K562 (cell line): ENCODE data around the gene COL9A3. TPM values are rescaled to one million over a fixed set of nuclear protein-coding genes. Genes with fewer than 3 reads are reported as not detected.

Experiments used
- BCL6 ChIP-seq: fragments of 250-450 bp; sonication (Bioruptor Pico); IDR thresholded peaks from 2 replicates; pipeline ENCODE4 v1.4.0; 2020
- BRD9 ChIP-seq: fragments of 450-650 bp; IDR thresholded peaks from 2 replicates; pipeline ENCODE4 v1.6.1; 2018; ENCODE audit warnings: low read depth; ENCODE audit not compliant: partially characterized antibody
- COPS2 ChIP-seq: fragments of 450-650 bp; conservative IDR thresholded peaks from 2 replicates; pipeline ENCODE4 v1.6.1; 2016; ENCODE audit warnings: mild to moderate bottlenecking, moderate library complexity
- EP400 ChIP-seq: fragments of 450-650 bp; IDR thresholded peaks from 2 replicates; pipeline ENCODE4 v1.6.1; 2017; ENCODE audit warnings: antibody characterized with exemption, mild to moderate bottlenecking, moderate library complexity
- HCFC1 ChIP-seq: IDR thresholded peaks from 2 replicates; pipeline ENCODE4 v1.6.1; 2012; ENCODE audit warnings: low read depth, low read length, improper control_type of control experiment
- HIVEP1 ChIP-seq: fragments of 250-450 bp; sonication (Bioruptor Pico); IDR thresholded peaks from 2 replicates; pipeline ENCODE4 v1.4.0; 2020; ENCODE audit warnings: mild to moderate bottlenecking
- HMG20A ChIP-seq: fragments of 450-650 bp; formaldehyde crosslinking; conservative IDR thresholded peaks from 2 replicates; pipeline ENCODE4 v1.4.0; 2020; ENCODE audit warnings: mild to moderate bottlenecking, mixed read lengths
- HMGN3 ChIP-seq: IDR thresholded peaks from 2 replicates; pipeline ENCODE4 v1.6.1; 2011; ENCODE audit warnings: borderline replicate concordance, low read depth, mild to moderate bottlenecking, mixed read lengths, low read length; ENCODE audit not compliant: insufficient read length; ENCODE audit errors: extremely low read depth
- IRF2 ChIP-seq: sonication (generic); formaldehyde crosslinking; IDR thresholded peaks from 2 replicates; pipeline ENCODE4 v1.8.1; 2022; ENCODE audit warnings: mild to moderate bottlenecking, missing genetic modification reagents
- MCM5 ChIP-seq: fragments of 450-650 bp; IDR thresholded peaks from 2 replicates; pipeline ENCODE4 v1.6.1; 2016; ENCODE audit warnings: low read depth
- NCOA2 ChIP-seq, 2 experiments: fragments of 450-650 bp; IDR thresholded peaks; 2 replicates each; pipeline ENCODE4 v1.6.1; 2018; ENCODE audit warnings: mild to moderate bottlenecking in 2 of 2, moderate library complexity in 1 of 2; ENCODE audit not compliant: partially characterized antibody in 2 of 2
- PHB2 ChIP-seq: fragments of 450-650 bp; IDR thresholded peaks from 2 replicates; pipeline ENCODE4 v1.6.1; 2017; ENCODE audit warnings: low read depth
- POLR3G ChIP-seq: IDR thresholded peaks from 2 replicates; pipeline ENCODE4 v1.6.1; 2011; ENCODE audit not compliant: insufficient read length, insufficient replicate concordance; ENCODE audit errors: extremely low read depth
- RBM14 ChIP-seq: fragments of 200-400 bp; formaldehyde crosslinking; IDR thresholded peaks from 2 replicates; pipeline ENCODE4 v1.6.1; 2018; ENCODE audit warnings: low read depth, mild to moderate bottlenecking, low read length, moderate library complexity, borderline replicate concordance; ENCODE audit not compliant: insufficient read depth
- RBM22 ChIP-seq: fragments of 200-400 bp; formaldehyde crosslinking; IDR thresholded peaks from 2 replicates; pipeline ENCODE4 v1.6.1; 2018; ENCODE audit warnings: low read length, low read depth; ENCODE audit not compliant: poor library complexity, severe bottlenecking
- SPI1 ChIP-seq: IDR thresholded peaks from 2 replicates; pipeline ENCODE4 v1.6.1; 2011; ENCODE audit warnings: low read depth, low read length, control low read depth, borderline replicate concordance
- U2AF2 ChIP-seq: fragments of 200-400 bp; formaldehyde crosslinking; optimal IDR thresholded peaks from 2 replicates; pipeline ENCODE3; 2017; ENCODE audit warnings: low read depth, mild to moderate bottlenecking, low read length
- ZNF263 ChIP-seq: sonication (generic); formaldehyde crosslinking; IDR thresholded peaks from 2 replicates; pipeline ENCODE4 v1.8.0; 2022; ENCODE audit warnings: mild to moderate bottlenecking, missing genetic modification reagents, borderline replicate concordance
- ZNF561 ChIP-seq: fragments of 450-650 bp; formaldehyde crosslinking; conservative IDR thresholded peaks from 2 replicates; pipeline ENCODE4 v1.4.0; 2020; ENCODE audit warnings: mild to moderate bottlenecking, moderate library complexity
- ZNF707 ChIP-seq: fragments of 250-450 bp; sonication (Bioruptor Pico); conservative IDR thresholded peaks from 2 replicates; pipeline ENCODE4 v1.8.0; 2022; ENCODE audit warnings: inconsistent platforms, mild to moderate bottlenecking, moderate library complexity
- ZZZ3 ChIP-seq: fragments of 450-650 bp; IDR thresholded peaks from 2 replicates; pipeline ENCODE4 v1.6.1; 2016; ENCODE audit warnings: antibody characterized with exemption, mild to moderate bottlenecking, moderate library complexity
- polyA plus RNA-seq, 8 experiments: library from polyadenylated mRNA; depleted of rRNA in 4 of 8; stranded (reverse) in 5 of 8; unstranded in 3 of 8; fragments of >200 nt; fragmentation: Nextera tagmentation in 2 of 8; fragmentation: Illumina TruSeq in 1 of 8; extraction: Ambion mirVana in 2 of 8; extraction: Trizol in 1 of 8; gene quantifications; 2 replicates each; pipeline versions ENCODE4 v1.2.1 to v1.2.3, GENCODE V29; 2011 to 2014; ENCODE audit warnings: inconsistent platforms in 1 of 8, missing spikeins in 1 of 8
- total RNA-seq, 7 experiments: library from RNA; depleted of rRNA in 6 of 7; stranded (reverse); fragments of >200 nt in 6 of 7; fragmentation: Illumina TruSeq in 2 of 7; extraction: Trizol in 2 of 7; gene quantifications; 2 replicates each; pipeline versions ENCODE4 v1.2.1 to v1.2.3, GENCODE V29; 2011 to 2021; ENCODE audit warnings: low replicate concordance in 1 of 7
- TF ChIP-seq, protein P1 (sequence below): IDR thresholded peaks from 2 replicates; pipeline ENCODE4 v1.6.1; 2011; ENCODE audit not compliant: insufficient read length; ENCODE audit errors: extremely low read depth
- TF ChIP-seq, protein P2 (sequence below): fragments of 450-650 bp; IDR thresholded peaks from 2 replicates; pipeline ENCODE4 v1.6.1; 2018; ENCODE audit warnings: mild to moderate bottlenecking, low read depth; ENCODE audit not compliant: partially characterized antibody
- TF ChIP-seq, protein P3 (sequence below): sonication (generic); IDR thresholded peaks from 2 replicates; pipeline ENCODE4 v1.6.1; 2016
- TF ChIP-seq, protein P4 (sequence below): sonication (generic); formaldehyde crosslinking; IDR thresholded peaks from 2 replicates; pipeline ENCODE4 v1.8.0; 2022; ENCODE audit warnings: mild to moderate bottlenecking, missing genetic modification reagents

Gene COL9A3
- total and polyA plus RNA-seq, 9 of the 15 experiments (the other 6 are each of a cell fraction or from before 2014, with no cell fraction given): 0.14 to 3.6 (median 0.88) TPM; not detected in 1

DNA sequence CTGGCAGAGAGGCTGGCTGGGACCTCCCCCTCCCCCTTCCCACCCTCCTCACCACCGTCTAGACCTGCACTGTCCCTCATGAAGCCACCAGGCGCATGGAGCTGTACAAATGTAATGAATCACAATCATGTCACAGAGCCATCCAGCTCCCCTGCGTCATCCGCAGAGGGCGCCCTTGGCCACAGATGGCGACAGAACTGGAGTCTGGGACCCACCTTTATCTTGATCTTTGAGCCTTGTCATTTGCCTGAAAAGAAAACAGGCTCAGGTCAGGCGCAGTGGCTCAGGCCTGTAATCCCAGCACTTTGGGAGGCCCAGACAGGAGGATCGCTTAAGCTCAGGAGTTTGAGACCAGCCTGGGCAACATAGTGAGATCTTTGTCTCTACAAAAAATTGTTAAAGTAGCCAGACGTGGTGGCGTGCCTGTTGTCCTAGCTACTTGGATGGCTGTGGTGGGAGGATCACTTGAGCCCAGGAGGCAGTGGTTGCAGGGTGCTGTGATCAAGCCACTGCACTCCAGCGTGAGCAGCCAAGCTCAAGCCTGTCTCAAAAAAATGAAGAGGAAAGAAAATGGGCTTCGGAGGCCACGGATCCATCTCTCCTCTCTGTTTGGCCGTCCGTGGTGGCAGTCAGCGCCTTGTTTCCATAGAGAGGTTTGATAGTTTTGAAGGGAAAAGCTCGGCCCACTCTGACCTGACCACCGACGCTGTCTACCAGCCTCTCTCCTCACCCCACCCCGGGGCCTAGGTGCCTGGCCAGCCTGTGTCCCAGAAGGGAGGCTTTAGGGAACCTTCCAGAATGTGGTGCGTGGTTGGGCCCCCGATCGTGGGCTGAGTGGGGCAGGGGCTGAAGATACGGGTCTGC lies 6.2 kb downstream of the COL9A3 start (continued):
- TF ChIP-seq HIVEP1 (CRISPR knock-in tag) (no peak), POLR3G (no peak), BCL6 (CRISPR knock-in tag) (no peak), SPI1 (no peak), HMG20A (no peak), HMGN3 (no peak), ZNF561 (CRISPR knock-in tag) (no peak), ZNF707 (CRISPR knock-in tag) (no peak), MCM5 (no peak), HCFC1 (peak; percentile 51), PHB2 (no peak), U2AF2 (no peak), RBM22 (no peak), IRF2 (CRISPR knock-in tag) (no peak), COPS2 (no peak), EP400 (no peak), BRD9 (peak; percentile 52), RBM14 (no peak), ZZZ3 (no peak), ZNF263 (CRISPR knock-in tag) (no peak; the same call in 1 of the 2 replicates), NCOA2 (IDR thresholded peaks at IDR 0.05; ENCODE audit: partially characterized antibody in 2 of 2) (no peak)
- TF ChIP-seq, protein P1, sequence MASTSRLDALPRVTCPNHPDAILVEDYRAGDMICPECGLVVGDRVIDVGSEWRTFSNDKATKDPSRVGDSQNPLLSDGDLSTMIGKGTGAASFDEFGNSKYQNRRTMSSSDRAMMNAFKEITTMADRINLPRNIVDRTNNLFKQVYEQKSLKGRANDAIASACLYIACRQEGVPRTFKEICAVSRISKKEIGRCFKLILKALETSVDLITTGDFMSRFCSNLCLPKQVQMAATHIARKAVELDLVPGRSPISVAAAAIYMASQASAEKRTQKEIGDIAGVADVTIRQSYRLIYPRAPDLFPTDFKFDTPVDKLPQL: no peak
- TF ChIP-seq, protein P2, sequence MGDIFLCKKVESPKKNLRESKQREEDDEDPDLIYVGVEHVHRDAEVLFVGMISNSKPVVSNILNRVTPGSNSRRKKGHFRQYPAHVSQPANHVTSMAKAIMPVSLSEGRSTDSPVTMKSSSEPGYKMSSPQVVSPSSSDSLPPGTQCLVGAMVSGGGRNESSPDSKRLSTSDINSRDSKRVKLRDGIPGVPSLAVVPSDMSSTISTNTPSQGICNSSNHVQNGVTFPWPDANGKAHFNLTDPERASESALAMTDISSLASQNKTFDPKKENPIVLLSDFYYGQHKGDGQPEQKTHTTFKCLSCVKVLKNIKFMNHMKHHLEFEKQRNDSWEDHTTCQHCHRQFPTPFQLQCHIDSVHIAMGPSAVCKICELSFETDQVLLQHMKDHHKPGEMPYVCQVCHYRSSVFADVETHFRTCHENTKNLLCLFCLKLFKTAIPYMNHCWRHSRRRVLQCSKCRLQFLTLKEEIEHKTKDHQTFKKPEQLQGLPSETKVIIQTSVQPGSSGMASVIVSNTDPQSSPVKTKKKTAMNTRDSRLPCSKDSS: no peak
- TF ChIP-seq, protein P3, sequence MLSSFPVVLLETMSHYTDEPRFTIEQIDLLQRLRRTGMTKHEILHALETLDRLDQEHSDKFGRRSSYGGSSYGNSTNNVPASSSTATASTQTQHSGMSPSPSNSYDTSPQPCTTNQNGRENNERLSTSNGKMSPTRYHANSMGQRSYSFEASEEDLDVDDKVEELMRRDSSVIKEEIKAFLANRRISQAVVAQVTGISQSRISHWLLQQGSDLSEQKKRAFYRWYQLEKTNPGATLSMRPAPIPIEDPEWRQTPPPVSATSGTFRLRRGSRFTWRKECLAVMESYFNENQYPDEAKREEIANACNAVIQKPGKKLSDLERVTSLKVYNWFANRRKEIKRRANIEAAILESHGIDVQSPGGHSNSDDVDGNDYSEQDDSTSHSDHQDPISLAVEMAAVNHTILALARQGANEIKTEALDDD: no peak; the same call in 1 of the 2 replicates
- TF ChIP-seq, protein P4, sequence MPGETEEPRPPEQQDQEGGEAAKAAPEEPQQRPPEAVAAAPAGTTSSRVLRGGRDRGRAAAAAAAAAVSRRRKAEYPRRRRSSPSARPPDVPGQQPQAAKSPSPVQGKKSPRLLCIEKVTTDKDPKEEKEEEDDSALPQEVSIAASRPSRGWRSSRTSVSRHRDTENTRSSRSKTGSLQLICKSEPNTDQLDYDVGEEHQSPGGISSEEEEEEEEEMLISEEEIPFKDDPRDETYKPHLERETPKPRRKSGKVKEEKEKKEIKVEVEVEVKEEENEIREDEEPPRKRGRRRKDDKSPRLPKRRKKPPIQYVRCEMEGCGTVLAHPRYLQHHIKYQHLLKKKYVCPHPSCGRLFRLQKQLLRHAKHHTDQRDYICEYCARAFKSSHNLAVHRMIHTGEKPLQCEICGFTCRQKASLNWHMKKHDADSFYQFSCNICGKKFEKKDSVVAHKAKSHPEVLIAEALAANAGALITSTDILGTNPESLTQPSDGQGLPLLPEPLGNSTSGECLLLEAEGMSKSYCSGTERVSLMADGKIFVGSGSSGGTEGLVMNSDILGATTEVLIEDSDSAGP (CRISPR knock-in tag): no peak
